Activated T-cell treated with anti-CD3 and anti-CD28 coated beads, Interleukin-2, amount 50 U/mL, for 4 hours (primary cell): Measurements from ENCODE around the gene MNT. TPM values are rescaled to one million over a fixed set of nuclear protein-coding genes. Genes with fewer than 3 reads are reported as not detected.

Source experiments
- ATAC-seq, 2 donors: fragments of 200-7000 bp; cut with Tn5 transposase; one replicate each; pipeline ENCODE4 v1.10.0; 2021
- DNase-seq: peaks from one replicate; pipeline ENCODE4 v3.0.0-alpha.2; 2020
- H3K27me3 Mint-ChIP-seq: one replicate; pipeline ENCODE4 v1.8.0; 2021; ENCODE audit warnings: low read depth, mixed read lengths
- H3K36me3 Mint-ChIP-seq: one replicate; pipeline ENCODE4 v1.8.0; 2022; ENCODE audit warnings: mixed read lengths; ENCODE audit not compliant: insufficient read depth
- H3K4me1 Mint-ChIP-seq: one replicate; pipeline ENCODE4 v1.8.0; 2021; ENCODE audit warnings: low read depth, mixed read lengths
- H3K4me3 Mint-ChIP-seq: one replicate; pipeline ENCODE4 v1.8.0; 2021; ENCODE audit warnings: mild to moderate bottlenecking, moderate library complexity, mixed read lengths
- H3K9me3 Mint-ChIP-seq: one replicate; pipeline ENCODE4 v1.8.0; 2021; ENCODE audit warnings: mixed read lengths
- total RNA-seq, 3 donors: library from RNA; stranded (reverse); gene quantifications; one replicate each; pipeline ENCODE4 v1.2.1, GENCODE V29; 2021

The MNT gene
- total RNA-seq, 3 donors from 2014 or later = 27.8 to 30.7 (median 29.5) TPM

DNA sequence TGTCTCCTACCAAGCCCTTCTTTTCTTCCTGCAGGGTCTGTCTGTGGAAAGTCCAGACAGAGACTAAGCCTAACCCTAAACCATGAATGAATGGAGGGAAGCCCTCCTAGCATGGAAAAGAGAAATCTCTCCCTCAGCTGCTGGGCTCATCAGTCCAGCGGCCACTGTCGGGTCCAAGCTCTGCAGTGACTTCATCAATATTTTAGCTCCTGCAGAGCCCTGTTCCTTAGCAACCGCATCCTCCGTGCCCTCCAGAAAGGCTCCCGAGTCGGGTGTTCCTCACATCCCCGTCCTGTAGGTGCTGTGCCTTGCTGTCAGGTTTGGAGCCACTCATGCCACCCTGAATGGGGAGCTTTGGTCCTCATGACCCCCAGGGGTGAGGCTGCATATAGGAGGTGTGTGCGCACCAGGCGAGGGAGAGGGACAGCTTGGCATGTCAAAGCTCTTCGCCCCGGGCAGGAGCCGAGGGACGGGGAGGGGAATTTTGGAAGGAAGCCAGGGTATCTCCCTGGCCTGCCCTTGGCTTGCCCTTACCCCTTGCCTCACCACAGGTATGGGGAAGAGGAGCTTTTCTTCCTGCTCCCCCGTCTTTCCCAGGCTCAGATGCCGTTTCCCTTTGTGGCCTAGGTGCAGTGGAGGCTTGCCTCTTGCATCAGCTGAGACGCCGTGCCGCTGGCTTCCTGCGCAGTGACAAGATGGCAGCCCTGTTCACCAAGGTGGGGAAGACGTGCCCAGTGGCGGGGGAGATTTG is 39.7 kb downstream of the MNT start:
- DNase-seq (no peak), ATAC-seq (no peak)
- Mint-ChIP-seq H3K36me3 (peaks cover 10% of the 10 kb centered on the region), H3K4me1 (no peaks in the 10 kb centered on the region), H3K4me3 (no peak overlapping the region), H3K27me3 (no peaks in the 10 kb centered on the region), H3K9me3 (no peaks in the 10 kb centered on the region)

- no peak for ATAC-seq
- no peaks in the 10 kb centered on the region for H3K9me3 Mint-ChIP-seq
- DNase-seq = no peak
- no peak overlapping the region for H3K4me3 Mint-ChIP-seq
- peaks cover 17% of the 10 kb centered on the region for H3K4me1 Mint-ChIP-seq
- H3K36me3 Mint-ChIP-seq = peaks cover 3% of the 10 kb centered on the region
- no peaks in the 10 kb centered on the region for H3K27me3 Mint-ChIP-seq
Measured at GRCh38 chr17:2357931-2358434, 42.9 kb downstream of the MNT start.

DNA sequence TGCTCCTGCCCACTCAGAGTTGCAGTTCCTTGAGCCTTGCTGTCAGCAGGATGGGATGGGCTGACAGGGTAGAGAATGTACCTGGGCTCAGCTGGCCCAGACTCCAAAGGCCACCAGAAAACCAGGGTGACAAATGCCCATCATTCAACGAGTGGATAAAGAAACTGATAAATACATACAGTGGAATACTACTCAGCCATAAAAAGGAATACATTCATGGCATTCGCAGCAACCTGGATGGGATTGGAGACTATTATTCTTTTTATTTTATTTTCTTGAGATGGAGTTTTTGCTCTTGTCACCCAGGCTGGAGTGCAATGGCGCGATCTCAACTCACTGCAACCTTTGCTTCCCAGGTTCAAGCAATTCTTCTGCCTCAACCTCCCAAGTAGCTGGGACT is 43.6 kb downstream of the MNT start:
- Mint-ChIP-seq H3K4me1 (peaks cover 19% of the 10 kb centered on the region), H3K9me3 (no peaks in the 10 kb centered on the region), H3K36me3 (no peaks in the 10 kb centered on the region), H3K4me3 (no peak overlapping the region), H3K27me3 (no peaks in the 10 kb centered on the region)
- DNase-seq (no peak), ATAC-seq (no peak)

DNA sequence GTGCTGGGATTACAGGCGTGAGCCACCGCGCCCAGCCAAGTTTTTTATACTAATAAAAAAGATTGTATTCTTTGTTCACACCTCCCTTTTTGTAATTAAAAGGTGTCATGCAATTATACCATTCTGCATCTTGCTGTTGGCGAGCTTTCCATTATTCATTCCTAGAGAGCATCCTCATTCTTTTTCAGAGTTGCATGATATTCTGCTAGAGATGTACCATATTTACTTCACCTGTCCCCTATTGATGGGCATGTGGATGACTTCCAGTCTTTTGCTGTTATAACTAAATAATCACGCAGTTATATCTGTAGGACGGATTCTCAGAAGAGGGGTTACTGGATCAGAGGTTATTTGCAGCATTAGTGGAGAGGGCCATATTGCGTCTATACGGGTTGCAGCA is 46.5 kb downstream of the MNT start:
- DNase-seq (no peak), ATAC-seq (no peak)
- no peaks in the 10 kb centered on the region for H3K36me3 Mint-ChIP-seq
- H3K4me1 Mint-ChIP-seq = peaks cover 19% of the 10 kb centered on the region
- no peaks in the 10 kb centered on the region for H3K9me3 Mint-ChIP-seq
- no peak overlapping the region for H3K4me3 Mint-ChIP-seq
- H3K27me3 Mint-ChIP-seq = no peaks in the 10 kb centered on the region

GRCh38 chr17:2351269-2351668 is 49.6 kb downstream of the MNT start:
- DNase-seq (no peak), ATAC-seq (no peak)
- Mint-ChIP-seq H3K9me3 (no peaks in the 10 kb centered on the region), H3K4me1 (peaks cover 19% of the 10 kb centered on the region), H3K36me3 (no peaks in the 10 kb centered on the region), H3K4me3 (no peak overlapping the region), H3K27me3 (no peaks in the 10 kb centered on the region)

DNA sequence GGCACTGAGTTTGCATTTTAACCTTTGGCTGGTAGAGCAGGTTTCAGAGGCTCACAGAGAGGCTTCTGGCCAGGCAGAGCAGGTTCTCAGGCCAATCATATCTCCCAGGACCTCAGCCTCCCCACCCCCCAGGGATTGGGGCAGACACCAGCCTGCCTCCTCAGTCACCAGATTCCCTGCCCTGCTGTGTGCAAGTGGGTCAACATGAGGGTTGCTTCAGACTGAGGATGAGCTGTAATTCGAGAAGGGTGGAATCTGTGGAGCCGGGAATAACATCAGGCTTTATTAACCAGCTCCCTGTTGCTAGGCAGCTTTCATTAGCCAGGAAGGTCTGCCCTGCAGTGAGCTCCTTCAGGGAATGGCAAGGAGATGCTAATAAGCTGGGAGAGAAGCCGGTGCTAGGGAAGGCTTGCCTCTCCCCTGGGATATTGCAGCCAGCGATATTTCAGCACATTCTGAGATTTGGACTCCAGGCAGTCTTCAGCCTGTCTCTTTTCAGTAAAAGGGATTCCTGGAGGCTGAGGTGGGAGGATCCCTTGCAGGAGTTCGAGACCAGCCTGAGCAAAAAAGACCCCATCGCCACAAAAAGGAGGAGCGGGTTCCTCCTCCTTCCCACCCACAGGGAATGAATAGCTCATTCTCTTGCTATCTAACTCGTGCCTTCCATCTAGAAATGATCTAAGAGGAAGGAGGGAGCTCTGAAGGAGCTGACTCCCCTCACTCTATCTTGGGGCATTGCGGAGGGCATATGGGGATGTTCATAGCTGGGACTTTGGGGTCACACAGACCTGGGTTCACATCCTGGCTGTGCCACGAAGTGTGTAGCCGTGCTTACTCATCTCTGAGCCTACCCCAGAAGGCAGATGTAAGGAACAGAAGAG is 52.8 kb downstream of the MNT start:
- H3K4me1 Mint-ChIP-seq = peaks cover 7% of the 10 kb centered on the region
- H3K36me3 Mint-ChIP-seq = peaks cover 4% of the 10 kb centered on the region
- DNase-seq = no peak
- no peaks in the 10 kb centered on the region for H3K27me3 Mint-ChIP-seq
- no peaks in the 10 kb centered on the region for H3K9me3 Mint-ChIP-seq
- no peak overlapping the region for H3K4me3 Mint-ChIP-seq
- ATAC-seq = no peak

GRCh38 chr17:2346475-2346874 is 54.4 kb downstream of the MNT start:
- DNase-seq = no peak
- peaks cover 7% of the 10 kb centered on the region for H3K36me3 Mint-ChIP-seq
- H3K27me3 Mint-ChIP-seq = no peaks in the 10 kb centered on the region
- peaks cover 12% of the 10 kb centered on the region for H3K4me1 Mint-ChIP-seq
- no peak for ATAC-seq
- H3K9me3 Mint-ChIP-seq = no peaks in the 10 kb centered on the region
- H3K4me3 Mint-ChIP-seq = no peak overlapping the region

DNA sequence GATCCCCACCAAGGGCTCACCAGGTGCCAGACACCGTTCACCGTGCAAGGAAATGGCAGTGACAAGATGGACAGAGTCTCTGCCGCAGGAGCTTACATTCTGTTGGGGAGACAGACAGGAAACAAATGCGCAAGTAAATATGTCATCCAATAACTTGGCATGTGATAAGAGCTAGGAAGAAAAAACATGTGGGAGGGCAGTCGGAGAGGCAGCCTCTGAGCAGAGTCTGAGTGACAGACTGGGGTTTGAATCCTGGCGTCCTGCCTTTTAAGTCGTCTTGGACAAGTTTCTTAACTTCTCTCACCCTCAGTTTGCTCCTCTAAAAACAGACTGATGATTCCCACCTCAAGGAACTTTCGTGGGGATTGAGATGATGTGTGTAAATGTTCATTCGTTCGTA is 56.3 kb downstream of the MNT start:
- peaks cover 7% of the 10 kb centered on the region for H3K36me3 Mint-ChIP-seq
- no peak for DNase-seq
- H3K27me3 Mint-ChIP-seq = no peaks in the 10 kb centered on the region
- no peak for ATAC-seq
- H3K4me1 Mint-ChIP-seq = peaks cover 14% of the 10 kb centered on the region
- no peaks in the 10 kb centered on the region for H3K9me3 Mint-ChIP-seq
- no peak overlapping the region for H3K4me3 Mint-ChIP-seq

- no peaks in the 10 kb centered on the region for H3K27me3 Mint-ChIP-seq
Measured at GRCh38 chr17:2343421-2343820, 57.4 kb downstream of the MNT start.

DNA sequence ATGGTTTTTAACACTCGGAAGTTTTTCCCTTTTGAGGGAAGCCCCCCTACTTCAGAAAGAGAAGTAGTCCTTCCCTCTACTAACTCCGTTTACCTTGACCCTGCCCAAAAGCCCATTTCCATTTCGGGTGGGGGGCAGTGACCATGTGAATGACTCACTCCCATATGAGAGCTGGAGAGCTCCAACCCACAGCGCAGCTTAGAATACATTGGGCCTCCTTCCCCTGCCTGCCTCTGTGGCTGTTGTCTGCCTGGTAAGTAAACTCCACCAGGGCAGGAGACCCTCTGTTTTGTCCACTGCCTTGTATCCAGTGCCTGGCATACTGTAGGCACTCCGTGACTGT is 62.6 kb downstream of the MNT start:
- no peak for ATAC-seq
- Mint-ChIP-seq H3K36me3 (peaks cover 12% of the 10 kb centered on the region), H3K4me1 (peaks cover 26% of the 10 kb centered on the region)

More at GRCh38 chr17:2343421-2343820, 57.4 kb downstream of the MNT start:
- Mint-ChIP-seq H3K36me3 (peaks cover 7% of the 10 kb centered on the region), H3K4me3 (no peak overlapping the region), H3K4me1 (peaks cover 16% of the 10 kb centered on the region), H3K9me3 (no peaks in the 10 kb centered on the region)
- ATAC-seq (peak; percentile 66), DNase-seq (peak; percentile 40)

GRCh38 chr17:2337544-2338314 is 63.1 kb downstream of the MNT start:
- Mint-ChIP-seq H3K4me1 (peaks cover 22% of the 10 kb centered on the region), H3K4me3 (peak overlapping the region; percentile 81), H3K9me3 (no peaks in the 10 kb centered on the region), H3K27me3 (no peaks in the 10 kb centered on the region), H3K36me3 (peaks cover 12% of the 10 kb centered on the region)
- ATAC-seq (peak; percentile 44 to 47), DNase-seq (peak; percentile 28)

More for the DNA sequence above, 62.6 kb downstream of the MNT start:
- Mint-ChIP-seq H3K27me3 (no peaks in the 10 kb centered on the region), H3K9me3 (no peaks in the 10 kb centered on the region), H3K4me3 (peak overlapping the region; percentile 81)
- no peak for DNase-seq

DNA sequence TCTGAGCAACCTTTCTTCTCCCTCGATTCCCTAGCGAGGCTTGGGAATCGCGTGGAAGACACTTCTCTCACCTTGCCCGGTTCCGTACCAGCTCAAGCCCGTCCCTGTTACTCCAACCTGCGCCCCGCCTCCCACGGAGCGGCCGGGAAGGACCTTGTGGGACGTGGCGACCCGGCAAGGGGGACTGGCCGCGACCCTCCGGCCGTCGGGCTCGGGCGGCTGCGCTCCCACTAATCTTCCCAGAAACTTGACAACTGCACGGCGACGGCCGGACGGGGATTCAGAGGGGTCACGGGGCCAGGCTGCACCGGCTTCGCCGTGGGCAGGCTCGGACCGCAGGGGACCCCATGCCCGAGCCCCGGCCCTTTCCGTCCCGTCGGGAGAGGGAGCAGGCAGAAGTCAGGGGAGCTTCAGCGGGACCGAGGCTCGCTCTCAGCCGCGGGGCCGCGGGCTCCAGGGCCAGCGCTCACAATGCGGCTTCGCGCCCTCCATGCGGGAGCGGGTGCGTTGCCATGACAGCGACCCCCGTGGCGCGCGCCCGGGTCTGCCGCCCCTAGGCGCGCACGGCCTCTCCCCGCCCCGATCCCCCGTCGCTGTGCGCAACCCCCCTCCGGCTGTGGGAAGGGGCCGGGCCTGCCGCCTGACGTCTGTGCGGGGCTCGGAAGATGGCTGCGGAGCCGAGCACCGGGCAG is 63.9 kb downstream of the MNT start, which contains the start of gene SGSM2:
TSS of gene SGSM2 (plus strand) at position 650 of the 692 bp plus-strand sequence. CDS start 188 bp downstream, outside the sequence.
- ATAC-seq = peak; percentile 71 to 79
- Mint-ChIP-seq H3K36me3 (peaks cover 12% of the 10 kb centered on the region), H3K4me3 (peak within 1 kb of the TSS; percentile 81), H3K4me1 (peaks cover 19% of the 10 kb centered on the region), H3K27me3 (no peaks in the 10 kb centered on the region), H3K9me3 (no peaks in the 10 kb centered on the region)
- DNase-seq = peak; percentile 65

- peak; percentile 84 to 86 for ATAC-seq
- H3K36me3 Mint-ChIP-seq = peaks cover 9% of the 10 kb centered on the region
- peak; percentile 86 for DNase-seq
- no peaks in the 10 kb centered on the region for H3K27me3 Mint-ChIP-seq
- no peaks in the 10 kb centered on the region for H3K9me3 Mint-ChIP-seq
- H3K4me1 Mint-ChIP-seq = peaks cover 16% of the 10 kb centered on the region
- H3K4me3 Mint-ChIP-seq = no peak within 1 kb of the TSS
Measured at GRCh38 chr17:2336215-2336851, 64.5 kb downstream of the MNT start, which contains the start of gene TSR1. TSS of gene TSR1 (minus strand) at chr17:2336457. CDS start at chr17:2336427, 30 bp downstream.
